Measurements from ENCODE around the gene PSTK. TPM values are rescaled to one million over a fixed set of nuclear protein-coding genes. Genes with fewer than 3 reads are reported as not detected.

Gene PSTK
- total and polyA plus RNA-seq, 9 of the 15 experiments (the other 6 are each of a cell fraction or from before 2014, with no cell fraction given): 13.2 to 49.7 (median 18.9) TPM

- in situ Hi-C loops (cut with MboI) (no loop called here), intact Hi-C loops (cut with micrococcal nuclease) (no loop called here)
- H3K27me3 ChIP-seq (ENCODE audit: control insufficient read depth in 2 of 2, insufficient read depth in 2 of 2, low read length in 2 of 2): no peaks in the 10 kb centered on the region
- WGBS (ENCODE audit: insufficient coverage, low coverage, missing lambda C conversion rate): 52% methylated on average over 2 of the region's 2 CpGs
- DNase-seq (ENCODE audit: extremely low read depth in 1 of 4, low spot score in 3 of 4): no peak
- ATAC-seq: no peak
- no peaks in the 10 kb centered on the region for H3K9me1 ChIP-seq (ENCODE audit: control insufficient read depth, insufficient read depth, low read length)
- no peak overlapping the region for H3K9ac ChIP-seq (ENCODE audit: insufficient read depth in 1 of 2, low read depth in 2 of 2, low read length in 2 of 2)
- BruUV-seq (replicated peaks): no TSS peak
- H3K4me3 ChIP-seq: no peak overlapping the region
- ChIA-PET CTCF (ENCODE audit: low intra/inter-chr PET ratio) (no interaction called here), POLR2A (interaction anchor here (0.9 to 1.3 kb wide), 3 partner anchors 11 to 18 kb away, joined by 3 to 4 read pairs (median 4); no protein-coding TSS in a partner anchor)
- H3K4me1 ChIP-seq (replicated peaks in 1 of 2; ENCODE audit: control insufficient read depth in 2 of 2, insufficient read depth in 2 of 2, low read length in 2 of 2): no peaks in the 10 kb centered on the region; a peak in 1 of 5 replicates
- FAIRE-seq: no peak
- H3K4me2 ChIP-seq (ENCODE audit: insufficient read depth, low read length): no peak overlapping the region
- TF ChIP-seq ZNF282 (CRISPR knock-in tag; IDR thresholded peaks at IDR 0.05) (no peak), ZNF354B (CRISPR knock-in tag; IDR thresholded peaks at IDR 0.05) (no peak), POLR3A (IDR thresholded peaks at IDR 0.05; ENCODE audit: borderline replicate concordance, extremely low read depth, insufficient read depth, insufficient read length) (no peak)
- H2AFZ ChIP-seq (ENCODE audit: low read depth, low read length): no peak overlapping the region
- no peaks in the 10 kb centered on the region; the same call in 1 of the 2 replicates for H4K20me1 ChIP-seq (replicated peaks; ENCODE audit: control insufficient read depth, insufficient read depth, low read length)
- no peak overlapping the region for H3K27ac ChIP-seq (ENCODE audit: extremely low read depth, low read depth, low read length)
- no peaks in the 10 kb centered on the region for H3K36me3 ChIP-seq (ENCODE audit: control insufficient read depth, insufficient read depth, low read length)
- H3K9me3 ChIP-seq (replicated peaks; ENCODE audit: control insufficient read depth, insufficient read depth, low read depth, low read length): no peaks in the 10 kb centered on the region
- no peaks in the 10 kb centered on the region for H3K79me2 ChIP-seq (ENCODE audit: control insufficient read depth, insufficient read depth, low read length)
These were observed 44.3 kb downstream of the PSTK start for GRCh38 chr10:123024540-123024939.

- in situ Hi-C loops (cut with MboI): loop anchor here (25.0 kb wide), 1 partner anchor 936 kb away; no protein-coding TSS in a partner anchor
- TF ChIP-seq ZBTB49 (CRISPR knock-in tag; IDR thresholded peaks at IDR 0.05; ENCODE audit: borderline replicate concordance): no peak
- no peak for TF ChIP-seq MLX (CRISPR knock-in tag; conservative IDR thresholded peaks at IDR 0.05)
- no peak for TF ChIP-seq YBX1 (IDR thresholded peaks at IDR 0.05)
- no peak for TF ChIP-seq NCOR1 (IDR thresholded peaks at IDR 0.05)
- no peak for TF ChIP-seq ZNF76 (CRISPR knock-in tag; IDR thresholded peaks at IDR 0.05; ENCODE audit: borderline replicate concordance)
- TF ChIP-seq PHB2 (IDR thresholded peaks at IDR 0.05; ENCODE audit: low read depth): no peak
- no peak for TF ChIP-seq RAD21 (CRISPR knock-in tag; conservative IDR thresholded peaks at IDR 0.05 in 1 of 2, IDR thresholded peaks at IDR 0.05 in 1 of 2)
- TF ChIP-seq ZNF75A (CRISPR knock-in tag; IDR thresholded peaks at IDR 0.05): no peak
- no peak for TF ChIP-seq MCM7 (IDR thresholded peaks at IDR 0.05)
- TF ChIP-seq ZC3H11A (IDR thresholded peaks at IDR 0.05; ENCODE audit: low read depth, low read length): no peak
- no peak for TF ChIP-seq ARHGAP35 (IDR thresholded peaks at IDR 0.05; ENCODE audit: partially characterized antibody)
- TF ChIP-seq MTA3 (IDR thresholded peaks at IDR 0.05; ENCODE audit: borderline replicate concordance): no peak
- no peaks in the 10 kb centered on the region for H3K27me3 ChIP-seq (ENCODE audit: control insufficient read depth in 2 of 2, insufficient read depth in 2 of 2, low read length in 2 of 2)
- no peaks in the 10 kb centered on the region for H3K9me1 ChIP-seq (ENCODE audit: control insufficient read depth, insufficient read depth, low read length)
- no TSS peak for BruUV-seq (replicated peaks)
- H3K36me3 ChIP-seq (ENCODE audit: control insufficient read depth, insufficient read depth, low read length): no peaks in the 10 kb centered on the region
- H3K9ac ChIP-seq (ENCODE audit: insufficient read depth in 1 of 2, low read depth in 2 of 2, low read length in 2 of 2): no peak overlapping the region
- no peak for FAIRE-seq
- H3K4me1 ChIP-seq (replicated peaks in 1 of 2; ENCODE audit: control insufficient read depth in 2 of 2, insufficient read depth in 2 of 2, low read length in 2 of 2): no peaks in the 10 kb centered on the region; a peak in 1 of 5 replicates
- H3K4me2 ChIP-seq (ENCODE audit: insufficient read depth, low read length): no peak overlapping the region
- H4K20me1 ChIP-seq (replicated peaks; ENCODE audit: control insufficient read depth, insufficient read depth, low read length): no peaks in the 10 kb centered on the region; the same call in 1 of the 2 replicates
- ChIA-PET CTCF (ENCODE audit: low intra/inter-chr PET ratio) (no interaction called here), POLR2A (no interaction called here)
- no peak for DNase-seq (ENCODE audit: extremely low read depth in 1 of 4, low spot score in 3 of 4)
- no peaks in the 10 kb centered on the region for H3K9me3 ChIP-seq (replicated peaks; ENCODE audit: control insufficient read depth, insufficient read depth, low read depth, low read length)
- H3K79me2 ChIP-seq (ENCODE audit: control insufficient read depth, insufficient read depth, low read length): no peaks in the 10 kb centered on the region
- H2AFZ ChIP-seq (ENCODE audit: low read depth, low read length): no peak overlapping the region
- intact Hi-C loops (cut with micrococcal nuclease): no loop called here
- 0% methylated on average over 1 of the region's 1 CpG for WGBS (ENCODE audit: insufficient coverage, low coverage, missing lambda C conversion rate)
- no peak overlapping the region for H3K27ac ChIP-seq (ENCODE audit: extremely low read depth, low read depth, low read length)
- no peak overlapping the region for H3K4me3 ChIP-seq
- ATAC-seq: no peak
These were observed 46.1 kb downstream of the PSTK start for GRCh38 chr10:123026302-123026701.

All from K562 (cell line).